Measurements from ENCODE around the gene ZNF384. TPM values are rescaled to one million over a fixed set of nuclear protein-coding genes. Genes with fewer than 3 reads are reported as not detected.

The ZNF384 gene
- total and polyA plus RNA-seq, 2 of the 8 experiments (the other 6 are each of a cell fraction or from before 2014, with no cell fraction given) = 59.0 to 59.6 TPM

DNA sequence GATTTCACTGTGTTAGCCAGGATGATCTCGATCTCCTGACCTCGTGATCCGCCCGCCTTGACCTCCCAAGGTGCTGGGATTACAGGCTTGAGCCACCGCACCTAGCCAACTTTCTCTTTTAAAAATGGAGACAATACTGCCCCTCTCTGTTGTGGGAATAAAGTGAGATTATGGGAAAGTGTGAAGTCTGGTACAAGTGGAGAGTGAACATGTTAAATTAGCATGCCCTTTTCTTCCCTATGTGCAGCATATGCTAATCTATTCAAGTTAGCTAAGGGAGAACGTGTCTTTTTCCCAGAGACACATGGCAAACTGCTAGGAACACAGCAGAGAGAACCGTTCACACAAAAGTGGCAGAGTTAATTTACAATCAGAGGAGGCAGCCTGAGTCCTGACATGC, 36.2 kb upstream of the ZNF384 start (continued):
- TF ChIP-seq CTCF (IDR thresholded peaks at IDR 0.05; ENCODE audit: control extremely low read depth in 1 of 3, insufficient read depth in 1 of 3, low read depth in 1 of 3, low read length in 3 of 3) (no peak), GABPA (IDR thresholded peaks at IDR 0.05; ENCODE audit: borderline replicate concordance, insufficient read depth, low read length) (no peak), POLR2A (IDR thresholded peaks at IDR 0.05; ENCODE audit: control extremely low read depth in 1 of 2, low read depth in 2 of 2, low read length in 2 of 2) (no peak), ZNF274 (IDR thresholded peaks at IDR 0.05; ENCODE audit: borderline replicate concordance, extremely low read depth, low read length) (no peak), SP4 (IDR thresholded peaks at IDR 0.05; ENCODE audit: low read length) (no peak)

All from H1 (cell line).